ENCODE measurements around the gene MED16.
A peak's percentile ranks its signal among the peaks of the same experiment; 100 is the strongest.
"Not testable (repeated sequence)": the region's sequence is repeated elsewhere in the genome, so short reads cannot be mapped to it uniquely, and the experiment has no call there.

Gene MED16

DNA sequence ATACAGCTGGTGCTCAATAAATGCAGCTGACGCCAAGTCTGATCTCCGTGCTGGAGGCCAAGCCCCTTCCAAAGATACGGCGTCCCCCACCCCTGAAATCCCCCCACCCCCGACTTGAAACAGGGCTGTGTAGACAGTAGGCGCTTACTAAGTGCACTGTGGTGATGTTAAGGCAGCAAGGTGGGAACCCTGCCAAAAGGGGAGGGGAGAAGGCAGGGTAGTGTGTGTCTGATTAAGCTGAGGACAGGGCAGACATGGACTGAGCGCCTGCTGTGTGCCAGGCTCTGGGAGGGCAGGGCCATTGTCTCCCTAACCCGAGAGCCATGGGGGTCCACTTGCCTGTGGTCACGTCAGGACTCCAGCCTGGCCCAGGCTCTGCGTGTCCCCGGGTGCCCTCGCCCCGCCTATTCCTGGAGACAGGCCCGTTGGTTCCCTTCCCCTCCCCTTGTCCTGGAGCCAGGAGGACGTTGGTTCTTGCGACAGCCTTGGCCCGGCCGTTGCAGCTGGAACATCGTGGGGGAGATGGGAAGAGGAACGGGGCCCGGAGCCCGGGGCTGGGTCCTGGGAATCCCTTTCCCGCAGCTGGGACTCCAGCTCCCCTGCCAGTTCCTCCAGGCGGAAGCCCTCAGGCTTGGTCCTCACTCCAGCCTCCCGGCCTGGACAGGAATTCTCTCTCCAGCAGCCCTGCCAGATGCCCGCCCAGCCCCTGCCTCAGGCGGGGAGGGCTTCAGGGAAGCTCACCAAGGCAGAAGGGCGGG, 42.6 kb downstream of the MED16 start:
- DNase-seq, result no peak

DNA sequence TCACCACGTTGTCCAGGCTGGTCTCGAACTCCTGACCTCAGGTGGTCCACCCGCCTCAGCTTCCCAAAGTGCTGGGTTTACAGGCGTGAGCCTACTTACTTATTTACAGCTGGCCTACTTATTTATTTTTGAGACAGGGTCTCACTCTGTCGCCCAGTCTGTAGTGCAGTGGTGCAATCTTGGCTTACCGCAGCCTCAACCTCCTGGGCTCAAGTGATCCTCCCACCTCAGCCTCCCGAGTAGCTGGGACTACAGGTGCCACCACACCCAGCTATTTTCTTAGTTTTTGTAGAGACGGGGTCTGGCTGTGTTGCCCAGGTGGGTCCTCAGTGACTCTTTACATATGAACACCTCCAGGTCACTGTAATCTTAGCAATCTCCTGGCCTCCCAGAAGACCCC, 43.8 kb downstream of the MED16 start:
- not testable (repeated sequence) for DNase-seq

GRCh38 chr19:848386-848921, 44.5 kb downstream of the MED16 start:
- DNase-seq, result no peak

- no peak for DNase-seq
Measured at GRCh38 chr19:845707-846521, 47.1 kb downstream of the MED16 start.

GRCh38 chr19:844546-844971, 48.4 kb downstream of the MED16 start:
- DNase-seq, result no peak

- DNase-seq, result peak; percentile 33
Measured at GRCh38 chr19:843836-844545, 49.0 kb downstream of the MED16 start.

GRCh38 chr19:843180-843835, 49.7 kb downstream of the MED16 start:
- no peak for DNase-seq

GRCh38 chr19:842802-843179, 50.2 kb downstream of the MED16 start:
- DNase-seq, result not testable (repeated sequence)

GRCh38 chr19:840519-841206, 52.3 kb downstream of the MED16 start, which contains the start of gene PRTN3:
Gene PRTN3, plus strand, starts transcription at chr19:840999. Its CDS starts 10 bp downstream, at chr19:841009.
- no peak for DNase-seq

DNA sequence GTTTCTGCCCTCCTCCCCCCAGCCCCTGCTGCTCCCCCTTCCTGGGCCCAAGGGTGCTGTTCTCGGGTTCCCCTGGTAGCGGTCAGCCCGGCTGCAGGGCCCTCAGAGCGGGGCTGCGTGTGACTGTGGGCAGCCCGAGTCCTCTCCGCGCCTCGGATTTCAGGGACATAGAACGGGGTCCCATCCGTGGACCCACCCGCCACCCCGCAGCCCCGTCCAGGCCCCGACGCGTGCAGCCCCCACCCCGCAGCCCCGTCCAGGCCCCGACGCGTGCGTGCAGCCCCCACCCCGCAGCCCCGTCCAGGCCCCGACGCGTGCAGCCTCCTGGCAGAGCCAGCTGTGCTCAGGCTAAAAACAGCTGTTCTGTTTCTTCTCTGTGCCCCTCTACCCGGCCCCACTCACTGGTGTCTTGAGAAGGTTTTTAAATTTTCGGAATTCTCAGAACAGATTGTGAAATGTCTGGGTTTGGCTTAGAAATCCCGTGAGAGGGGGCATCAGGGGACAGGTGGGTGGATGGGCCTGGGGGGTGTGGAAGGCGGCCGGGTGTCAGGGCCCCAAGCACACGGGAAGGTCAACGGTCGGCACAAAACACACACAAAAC, 57.7 kb downstream of the MED16 start:
- DNase-seq, result no peak

DNA sequence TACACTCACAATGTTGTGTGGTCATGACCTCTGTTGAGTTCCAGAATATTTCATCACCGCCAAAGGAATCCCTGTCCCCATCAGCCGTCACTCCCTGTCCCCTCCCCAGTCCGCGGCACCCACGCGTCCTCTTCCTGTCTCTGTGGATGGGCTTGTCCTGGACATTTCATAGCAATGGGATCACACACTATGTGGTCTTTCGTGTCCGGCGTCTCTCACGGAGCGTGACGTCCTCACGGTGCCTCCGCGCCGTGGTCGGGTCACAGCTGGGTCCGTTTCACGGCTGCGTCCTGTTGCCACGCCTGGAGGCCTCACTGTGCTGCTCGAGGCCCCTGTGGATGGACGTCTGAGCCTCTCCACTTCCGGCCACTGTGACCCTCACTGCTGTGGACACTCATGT, 58.8 kb downstream of the MED16 start:
- no peak for DNase-seq

- no peak for DNase-seq
Measured at GRCh38 chr19:831407-832369, 61.3 kb downstream of the MED16 start.

DNA sequence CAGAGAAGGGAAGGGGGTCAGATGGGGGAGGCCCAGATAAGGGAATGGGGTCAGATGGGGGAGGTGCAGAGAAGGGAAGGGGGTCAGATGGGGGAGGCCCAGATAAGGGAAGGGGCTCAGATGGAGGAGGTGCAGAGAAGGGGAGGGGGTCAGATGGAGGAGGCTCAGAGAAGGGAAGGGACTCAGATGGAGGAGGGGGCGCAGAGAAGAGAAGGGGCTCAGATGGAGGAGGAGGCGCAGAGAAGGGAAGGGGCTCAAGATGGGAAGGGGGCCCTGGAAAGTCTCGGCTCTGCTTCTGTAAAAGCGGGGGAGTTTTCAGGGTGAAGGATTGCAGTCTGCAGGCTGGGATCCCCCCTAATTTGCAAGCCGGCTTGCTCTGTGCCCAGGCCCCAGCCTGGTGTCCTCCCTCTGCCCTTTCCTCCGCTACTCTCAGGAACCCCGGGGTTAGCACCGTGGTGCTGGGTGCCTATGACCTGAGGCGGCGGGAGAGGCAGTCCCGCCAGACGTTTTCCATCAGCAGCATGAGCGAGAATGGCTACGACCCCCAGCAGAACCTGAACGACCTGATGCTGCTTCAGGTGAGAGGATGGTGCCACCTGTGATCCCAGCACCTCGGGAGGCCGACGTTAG, 63.7 kb downstream of the MED16 start:
- no peak for DNase-seq

DNA sequence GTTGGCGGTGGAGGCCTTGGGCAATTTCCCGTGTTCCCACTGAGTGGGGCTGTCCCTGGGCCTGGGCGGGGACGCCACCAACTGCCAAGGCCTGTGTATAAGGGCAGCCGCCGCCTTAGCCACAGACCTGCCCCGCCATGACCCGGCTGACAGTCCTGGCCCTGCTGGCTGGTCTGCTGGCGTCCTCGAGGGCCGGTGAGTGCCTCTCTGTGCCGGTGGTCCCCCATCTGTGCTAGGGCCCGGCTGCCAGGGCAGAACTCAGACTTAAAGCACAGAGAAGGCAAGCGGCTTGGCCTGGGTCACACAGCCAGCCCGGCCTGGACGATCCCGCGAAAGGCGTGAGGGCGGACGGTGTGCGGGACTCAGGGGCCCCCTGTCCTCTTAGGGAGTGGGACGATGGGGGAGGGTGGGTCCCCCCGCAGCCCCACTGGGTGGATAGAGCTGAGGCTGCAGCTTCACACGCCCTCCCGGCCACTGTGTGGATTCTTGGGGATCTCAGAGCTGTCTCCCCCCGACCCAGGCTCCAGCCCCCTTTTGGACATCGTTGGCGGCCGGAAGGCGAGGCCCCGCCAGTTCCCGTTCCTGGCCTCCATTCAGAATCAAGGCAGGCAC, 65.2 kb downstream of the MED16 start, which contains the start of gene AZU1:
Gene AZU1 (plus strand): TSS at position 128 of the 612 bp plus-strand sequence. CDS start 10 bp downstream, at position 138.
- no peak for DNase-seq

- DNase-seq, result no peak
Measured at GRCh38 chr19:827314-827709, 65.7 kb downstream of the MED16 start.

DNA sequence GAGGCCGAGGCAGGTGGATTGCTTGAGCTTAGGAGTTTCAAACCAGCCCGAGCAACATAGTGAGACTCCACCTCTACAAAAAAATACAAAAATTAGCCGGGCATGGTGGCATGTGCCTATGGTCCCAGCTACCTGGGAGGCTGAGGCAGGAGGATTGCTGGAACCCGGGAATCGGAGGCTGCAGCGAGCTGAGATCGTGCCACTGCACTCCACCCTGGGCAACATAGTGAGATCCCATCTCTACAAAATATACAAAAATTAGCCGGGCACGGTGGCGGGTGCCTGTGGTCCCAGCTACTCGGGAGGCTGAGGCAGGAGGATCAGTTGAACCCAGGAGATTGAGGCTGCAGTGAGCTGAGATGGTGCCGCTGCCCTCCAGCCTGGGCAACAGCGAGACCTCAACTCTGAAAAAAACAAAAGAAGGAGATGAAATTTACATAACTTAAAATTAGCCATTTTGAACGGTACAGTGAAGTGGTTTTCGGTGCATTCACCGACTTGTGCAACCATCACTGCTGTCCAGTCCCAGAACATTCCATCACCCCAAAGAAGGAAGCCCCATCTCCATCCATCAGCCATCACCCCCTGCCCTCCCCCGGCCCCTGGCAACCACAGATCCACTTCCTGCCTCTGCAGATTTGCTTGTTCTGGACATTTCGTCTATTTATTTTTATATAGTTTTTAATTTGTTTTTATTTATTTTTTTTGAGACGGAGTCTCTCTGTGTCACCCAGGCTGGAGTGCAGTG, 66.9 kb downstream of the MED16 start:
- DNase-seq, result no peak

- DNase-seq, result no peak
Measured at GRCh38 chr19:824885-825284, 68.1 kb downstream of the MED16 start.

DNA sequence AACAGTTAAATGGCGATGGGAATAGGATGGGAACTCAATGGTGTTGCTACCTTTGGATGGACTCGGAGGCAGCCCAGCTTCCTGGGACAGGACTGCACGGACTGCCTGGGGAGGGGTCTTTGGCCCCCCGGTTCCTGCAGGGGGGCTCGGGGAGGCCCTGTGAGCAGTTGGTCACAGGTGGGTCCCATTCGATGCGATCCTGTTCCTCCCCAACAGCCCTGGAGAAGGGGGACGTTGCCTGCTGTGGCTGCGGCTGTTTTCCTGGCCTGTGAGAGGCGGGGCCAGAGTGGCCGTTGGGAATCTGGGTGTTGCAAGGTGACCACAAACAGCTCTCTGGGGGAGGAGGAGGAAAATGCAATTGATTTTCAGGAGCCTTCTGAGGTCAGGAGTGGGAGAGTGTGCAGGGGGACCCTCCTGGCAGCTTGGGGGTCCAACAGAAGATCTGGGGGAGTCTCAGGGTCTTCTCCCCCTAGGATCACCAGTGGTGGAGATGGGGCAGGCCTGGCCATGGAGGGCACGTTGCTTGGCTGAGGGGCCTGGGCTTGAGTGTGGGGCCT, 69.3 kb downstream of the MED16 start:
- DNase-seq, result no peak
